Upper lobe of left lung (tissue), 4 donors: ENCODE data around the gene OR51M1.
"Not testable (repeated sequence)": the region's sequence is repeated elsewhere in the genome, so short reads cannot be mapped to it uniquely, and the experiment has no call there.

Experiments
- CTCF ChIP-seq, 6 experiments: fragments of 450-650 bp in 4 of 6; fragments of 200-600 bp in 2 of 6; sonication (generic) in 2 of 6; IDR thresholded peaks; one replicate each; pipeline ENCODE4 v1.5.1; 2016 to 2019; ENCODE audit warnings: antibody characterized with exemption in 6 of 6
- POLR2A ChIP-seq, 4 donors: fragments of 450-650 bp; IDR thresholded peaks; one replicate each; pipeline ENCODE4 v1.5.1; 2016 to 2017; ENCODE audit warnings: antibody characterized with exemption in 4 of 4, mild to moderate bottlenecking in 2 of 4

GRCh38 chr11:5366365-5366764 is 17.2 kb upstream of the OR51M1 start:
- not testable (repeated sequence) for TF ChIP-seq CTCF, POLR2A (IDR thresholded peaks at IDR 0.05)
